Cerebellar nuclear complex (tissue), 1 donor: ENCODE results near the gene JAK1.

Experiments used
- DNase-seq, 2 experiments: peaks; one replicate each; lab custom pipeline; 2025; lab: John Stamatoyannopoulos, UW

The JAK1 gene

GRCh38 chr1:64891448-64891825 lies 74.9 kb downstream of the JAK1 start:
- DNase-seq = no peak

GRCh38 chr1:64890699-64891447 lies 75.5 kb downstream of the JAK1 start:
- no peak for DNase-seq

- DNase-seq = no peak
These were observed 78.6 kb downstream of the JAK1 start for GRCh38 chr1:64887689-64888217.

- DNase-seq = no peak
These were observed 79.5 kb downstream of the JAK1 start for GRCh38 chr1:64886877-64887276.

- no peak for DNase-seq
These were observed 80.7 kb downstream of the JAK1 start for GRCh38 chr1:64885648-64886047.

GRCh38 chr1:64884261-64885040 lies 81.9 kb downstream of the JAK1 start:
- no peak for DNase-seq

- no peak for DNase-seq
These were observed 83.6 kb downstream of the JAK1 start for GRCh38 chr1:64882574-64883255.

GRCh38 chr1:64881281-64881680 lies 85.1 kb downstream of the JAK1 start:
- DNase-seq = no peak

GRCh38 chr1:64880449-64880848 lies 85.9 kb downstream of the JAK1 start:
- no peak for DNase-seq

GRCh38 chr1:64878931-64879611 lies 87.3 kb downstream of the JAK1 start:
- DNase-seq = no peak

GRCh38 chr1:64878090-64878489 lies 88.3 kb downstream of the JAK1 start:
- DNase-seq = no peak

- DNase-seq = no peak
These were observed 88.8 kb downstream of the JAK1 start for GRCh38 chr1:64877598-64877997.

- no peak for DNase-seq
These were observed 89.2 kb downstream of the JAK1 start for GRCh38 chr1:64877151-64877550.

- no peak for DNase-seq
These were observed 90.7 kb downstream of the JAK1 start for GRCh38 chr1:64875606-64876005.

GRCh38 chr1:64875101-64875500 lies 91.2 kb downstream of the JAK1 start:
- no peak for DNase-seq

- no peak for DNase-seq
These were observed 91.7 kb downstream of the JAK1 start for GRCh38 chr1:64874666-64875065.

GRCh38 chr1:64873576-64873975 lies 92.8 kb downstream of the JAK1 start:
- no peak for DNase-seq

GRCh38 chr1:64872067-64872466 lies 94.3 kb downstream of the JAK1 start:
- DNase-seq = no peak

- DNase-seq = no peak
These were observed 95.1 kb downstream of the JAK1 start for GRCh38 chr1:64871256-64871655.

- DNase-seq = no peak
These were observed 99.1 kb downstream of the JAK1 start for GRCh38 chr1:64867266-64867665.

GRCh38 chr1:64866689-64867088 lies 99.7 kb downstream of the JAK1 start:
- DNase-seq = no peak
